T-cell (primary cell): ENCODE measurements around the gene ALOX15. TPM values are rescaled to one million over a fixed set of nuclear protein-coding genes. Genes with fewer than 3 reads are reported as not detected.

Experiments used
- ATAC-seq, 4 experiments: fragments of 200-7000 bp in 3 of 4; fragments of 150-1000 bp in 1 of 4; cut with Tn5 transposase; replicated peaks in 1 of 4; 1 replicate in 3 of 4; 2 replicates in 1 of 4; pipeline ENCODE4 v1.10.0; 2021; ENCODE audit warnings: moderate library complexity in 3 of 4, mild to moderate bottlenecking in 2 of 4, moderate number of reproducible peaks in 1 of 4
- CTCF ChIA-PET, 2 donors: fragments of 300-600 bp; sonication (Branson Sonifier 250); formaldehyde crosslinking; loops; one replicate each; lab custom pipeline; 2022; ENCODE audit warnings: antibody characterized with exemption in 2 of 2; lab: Charles Lee
- POLR2A ChIA-PET, 2 donors: fragments of 300-600 bp; sonication (Branson Sonifier 250); formaldehyde crosslinking; loops; one replicate each; lab custom pipeline; 2022; ENCODE audit warnings: antibody characterized with exemption in 2 of 2; lab: Charles Lee
- DNase-seq, 35 experiments: peaks; one replicate each; pipeline versions ENCODE4 v3.0.0 to v3.0.0-alpha.2; 2013 to 2023
- H3K27ac ChIP-seq: one replicate; pipeline ENCODE4 v1.5.1; 2013; ENCODE audit warnings: low read length
- H3K27me3 ChIP-seq, 2 experiments: replicated peaks in 1 of 2; 1 replicate in 1 of 2; 2 replicates in 1 of 2; pipeline versions ENCODE4 v1.6.1 to v1.7.0; 2013; ENCODE audit warnings: low read length in 1 of 2, mixed read lengths in 1 of 2; ENCODE audit not compliant: control insufficient read depth in 2 of 2, insufficient read depth in 2 of 2; ENCODE audit errors: extremely low read depth in 1 of 2
- H3K36me3 ChIP-seq, 2 donors: 1 replicate in 1 of 2; 2 replicates in 1 of 2; pipeline versions ENCODE4 v1.6.1 to v1.7.0; 2013; ENCODE audit warnings: low read length in 1 of 2; ENCODE audit not compliant: control insufficient read depth in 2 of 2, insufficient read depth in 1 of 2; ENCODE audit errors: extremely low read depth in 1 of 2
- H3K4me1 ChIP-seq, 2 experiments: 1 replicate in 1 of 2; 2 replicates in 1 of 2; pipeline versions ENCODE4 v1.6.1 to v1.7.0; 2013; ENCODE audit warnings: low read length in 2 of 2, mixed read lengths in 1 of 2; ENCODE audit not compliant: insufficient read depth in 2 of 2, control insufficient read depth in 1 of 2; ENCODE audit errors: extremely low read depth in 1 of 2
- H3K4me3 ChIP-seq, 2 donors: 1 replicate in 1 of 2; 2 replicates in 1 of 2; pipeline versions ENCODE4 v1.5.1 to v1.7.0; 2013; ENCODE audit warnings: mild to moderate bottlenecking in 2 of 2, low read length in 1 of 2, moderate library complexity in 1 of 2; ENCODE audit not compliant: control insufficient read depth in 1 of 2; ENCODE audit errors: extremely low read depth in 1 of 2
- H3K9me3 ChIP-seq: 2 replicates; pipeline ENCODE4 v1.7.0; 2013
- H3K27ac Mint-ChIP-seq, 2 donors: one replicate each; pipeline ENCODE4 v1.8.0; 2020 to 2021; ENCODE audit warnings: mild to moderate bottlenecking in 2 of 2, mixed read lengths in 2 of 2
- H3K27me3 Mint-ChIP-seq, 2 donors: one replicate each; pipeline ENCODE4 v1.8.0; 2021 to 2022; ENCODE audit warnings: mixed read lengths in 2 of 2
- H3K36me3 Mint-ChIP-seq: one replicate; pipeline ENCODE4 v1.8.0; 2021; ENCODE audit warnings: mixed read lengths
- H3K4me1 Mint-ChIP-seq, 3 donors: one replicate each; pipeline ENCODE4 v1.8.0; 2020 to 2022; ENCODE audit warnings: mixed read lengths in 3 of 3, mild to moderate bottlenecking in 1 of 3
- H3K4me3 Mint-ChIP-seq, 3 donors: one replicate each; pipeline ENCODE4 v1.8.0; 2020 to 2022; ENCODE audit warnings: mild to moderate bottlenecking in 3 of 3, mixed read lengths in 3 of 3, moderate library complexity in 3 of 3
- H3K9me3 Mint-ChIP-seq, 3 donors: one replicate each; pipeline ENCODE4 v1.8.0; 2020 to 2022; ENCODE audit warnings: mixed read lengths in 3 of 3
- WGBS: methylation state at CpG from one replicate; pipeline ENCODE4 v1.1.5; 2013; ENCODE audit warnings: missing lambda C conversion rate; ENCODE audit not compliant: insufficient coverage; 5-methylcytosine and 5-hydroxymethylcytosine counted together
- total RNA-seq, 35 experiments: library from RNA in 6 of 35; stranded (reverse) in 6 of 35; fragments of 120-200 nt in 1 of 35; gene quantifications; one replicate each; pipeline versions ENCODE4 v1.2.1 to v1.2.4 and lab custom pipeline; 2013 to 2026

ALOX15 gene
- total RNA-seq, 5 donors from 2014 or later (not counting 1 experiment from before 2014, with no cell fraction given) = 0.13 TPM; not detected in 4

DNA sequence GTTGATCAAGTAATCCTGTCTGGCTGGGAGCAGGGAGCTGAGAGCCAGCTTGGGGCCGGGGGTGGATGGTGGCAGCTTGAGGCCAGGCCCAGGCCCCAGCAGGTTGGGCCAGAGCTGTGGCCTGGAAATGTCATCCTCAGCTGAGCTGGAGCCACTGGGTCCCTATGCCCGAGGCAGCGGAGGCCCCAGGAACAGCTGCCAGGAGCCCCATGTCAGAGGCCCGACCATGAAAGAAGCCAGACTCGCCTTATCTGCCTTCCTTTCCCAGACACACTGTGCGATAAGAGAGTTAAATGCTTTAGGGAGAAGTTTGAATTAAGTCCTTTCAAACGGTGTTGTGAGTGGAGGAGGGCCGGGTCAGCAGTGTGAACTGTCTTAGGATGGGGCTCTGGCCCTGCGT, 53.7 kb downstream of the ALOX15 start:
- Histone ChIP-seq H3K4me1 (peaks cover 0 to 5% of the 10 kb centered on the region in 2 experiments), H3K27me3 (peaks cover 3 to 59% of the 10 kb centered on the region in 2 experiments), H3K36me3 (no peaks in the 10 kb centered on the region), H3K4me3 (no peak overlapping the region), H3K9me3 (no peaks in the 10 kb centered on the region), H3K27ac (no peak overlapping the region)
- DNase-seq (no peak), ATAC-seq (no peak)
- Mint-ChIP-seq H3K27ac (no peak overlapping the region), H3K36me3 (no peaks in the 10 kb centered on the region), H3K4me1 (peaks cover 2 to 12% (median 6%) of the 10 kb centered on the region in 3 donors), H3K27me3 (peaks cover 29 to 40% of the 10 kb centered on the region in 2 donors), H3K9me3 (no peaks in the 10 kb centered on the region), H3K4me3 (no peak overlapping the region)
- ChIA-PET CTCF (no interaction called here), POLR2A (no interaction called here)
- WGBS = 71% methylated on average over 3 of the region's 9 CpGs

DNA sequence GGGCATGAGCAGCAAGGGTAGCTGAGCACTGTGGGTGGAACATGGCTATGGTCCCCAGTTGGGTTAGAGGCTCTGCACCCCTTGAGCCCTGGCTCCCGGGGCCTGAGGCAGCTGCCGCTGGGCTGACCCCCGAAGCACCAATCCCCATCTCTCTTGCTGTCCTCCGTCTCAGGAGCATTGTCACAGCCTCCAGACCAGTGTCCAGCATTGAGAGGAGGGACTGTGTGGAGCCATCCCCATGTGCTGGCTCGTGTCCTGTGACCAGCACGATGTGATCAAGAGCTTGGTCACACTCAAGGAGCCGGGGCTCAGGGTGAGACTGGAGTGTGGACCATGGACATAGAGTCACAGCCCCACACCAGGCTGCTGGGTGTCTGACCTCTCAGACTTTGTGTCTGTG, 54.3 kb downstream of the ALOX15 start:
- WGBS = 93% methylated on average over 4 of the region's 7 CpGs
- no peaks in the 10 kb centered on the region for H3K9me3 Mint-ChIP-seq
- no peak overlapping the region for H3K4me3 ChIP-seq
- ChIA-PET CTCF (no interaction called here), POLR2A (no interaction called here)
- H3K27ac Mint-ChIP-seq = no peak overlapping the region
- no peak overlapping the region for H3K4me3 Mint-ChIP-seq
- peaks cover 2 to 12% (median 6%) of the 10 kb centered on the region in 3 donors for H3K4me1 Mint-ChIP-seq
- H3K27me3 Mint-ChIP-seq = peaks cover 29 to 41% of the 10 kb centered on the region in 2 donors
- DNase-seq (no peak), ATAC-seq (no peak)
- peaks cover 7 to 61% of the 10 kb centered on the region in 2 experiments for H3K27me3 ChIP-seq
- no peaks in the 10 kb centered on the region for H3K9me3 ChIP-seq
- peaks cover 0 to 5% of the 10 kb centered on the region in 2 experiments for H3K4me1 ChIP-seq
- no peaks in the 10 kb centered on the region for H3K36me3 ChIP-seq
- H3K27ac ChIP-seq = no peak overlapping the region
- H3K36me3 Mint-ChIP-seq = no peaks in the 10 kb centered on the region

DNA sequence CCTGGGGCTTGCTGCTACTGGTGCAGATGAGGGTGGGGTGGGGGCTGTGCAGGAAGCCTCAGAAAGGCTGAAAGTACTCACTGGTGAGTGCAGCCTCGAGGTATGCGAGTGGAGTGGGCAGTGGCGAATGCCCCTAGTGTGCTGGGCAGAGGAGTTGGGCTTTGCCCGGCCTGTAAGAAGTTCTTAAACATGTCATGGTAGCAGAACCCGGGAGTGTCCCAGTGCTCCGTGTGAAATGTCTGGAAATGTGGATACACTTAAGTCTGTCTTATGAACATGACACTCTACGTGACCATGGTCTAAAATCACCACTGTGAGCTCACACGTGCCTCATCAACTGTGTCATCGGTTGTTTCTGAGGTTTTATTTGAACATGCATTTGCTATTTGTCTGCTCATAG, 55.4 kb downstream of the ALOX15 start:
- CTCF ChIA-PET = interaction anchor here in 1 of 2 donors (0.6 kb wide), 1 partner anchor 210 kb away, joined by 3 read pairs; the partner anchor contains the start of gene PSMB6
- no peak overlapping the region for H3K27ac Mint-ChIP-seq
- no peak for DNase-seq
- peaks cover 0 to 5% of the 10 kb centered on the region in 2 experiments for H3K4me1 ChIP-seq
- H3K36me3 Mint-ChIP-seq = no peaks in the 10 kb centered on the region
- no peaks in the 10 kb centered on the region for H3K9me3 ChIP-seq
- peaks cover 29 to 51% of the 10 kb centered on the region in 2 donors for H3K27me3 Mint-ChIP-seq
- H3K4me3 Mint-ChIP-seq = peak overlapping the region; percentile 28 to 67 (median 32)
- H3K9me3 Mint-ChIP-seq = no peaks in the 10 kb centered on the region
- POLR2A ChIA-PET = interaction anchor here in 1 of 2 donors (0.5 kb wide), 1 partner anchor 922 kb away, joined by 3 read pairs; no protein-coding TSS in a partner anchor
- peaks cover 2 to 12% (median 6%) of the 10 kb centered on the region in 3 donors for H3K4me1 Mint-ChIP-seq
- no peak overlapping the region for H3K27ac ChIP-seq
- WGBS = 86% methylated on average over 8 of the region's 9 CpGs
- H3K4me3 ChIP-seq = no peak overlapping the region
- ATAC-seq = no peak
- H3K36me3 ChIP-seq = no peaks in the 10 kb centered on the region
- H3K27me3 ChIP-seq = peaks cover 7 to 65% of the 10 kb centered on the region in 2 experiments

DNA sequence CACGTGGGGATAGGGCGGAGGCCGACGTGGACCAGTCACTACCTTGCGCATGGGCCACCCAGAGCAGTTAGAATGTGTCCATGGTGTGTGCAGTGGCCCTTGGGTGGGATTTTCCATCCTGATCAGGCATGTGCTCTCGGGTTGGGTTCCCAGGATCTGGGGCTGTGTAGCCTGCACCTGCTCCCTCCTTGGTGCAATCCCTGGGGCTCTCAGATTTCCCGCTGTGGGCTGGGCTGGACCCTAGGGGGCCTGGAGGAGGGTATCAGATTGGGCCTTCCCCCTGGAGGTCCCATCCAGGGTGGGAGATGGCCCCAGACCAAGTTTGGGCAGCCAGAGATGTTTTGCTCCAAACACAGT, 55.9 kb downstream of the ALOX15 start:
- CTCF ChIA-PET = interaction anchor here in 1 of 2 donors (0.6 kb wide), 1 partner anchor 211 kb away, joined by 3 read pairs; the partner anchor contains the start of gene PSMB6
- peaks cover 0 to 5% of the 10 kb centered on the region in 2 experiments for H3K4me1 ChIP-seq
- no peaks in the 10 kb centered on the region for H3K36me3 ChIP-seq
- no peak for ATAC-seq
- Mint-ChIP-seq H3K4me3 (peak overlapping the region in 1 of 3 donors; percentile 67), H3K27ac (no peak overlapping the region), H3K27me3 (peaks cover 29 to 54% of the 10 kb centered on the region in 2 donors), H3K9me3 (no peaks in the 10 kb centered on the region), H3K4me1 (peaks cover 2 to 12% (median 6%) of the 10 kb centered on the region in 3 donors), H3K36me3 (no peaks in the 10 kb centered on the region)
- POLR2A ChIA-PET = interaction anchor here in 1 of 2 donors (0.5 kb wide), 1 partner anchor 923 kb away, joined by 3 read pairs; no protein-coding TSS in a partner anchor
- H3K4me3 ChIP-seq = no peak overlapping the region
- DNase-seq = no peak
- no peak overlapping the region for H3K27ac ChIP-seq
- H3K27me3 ChIP-seq = peaks cover 7 to 62% of the 10 kb centered on the region in 2 experiments
- H3K9me3 ChIP-seq = no peaks in the 10 kb centered on the region
- 95% methylated on average over 7 of the region's 7 CpGs for WGBS

DNA sequence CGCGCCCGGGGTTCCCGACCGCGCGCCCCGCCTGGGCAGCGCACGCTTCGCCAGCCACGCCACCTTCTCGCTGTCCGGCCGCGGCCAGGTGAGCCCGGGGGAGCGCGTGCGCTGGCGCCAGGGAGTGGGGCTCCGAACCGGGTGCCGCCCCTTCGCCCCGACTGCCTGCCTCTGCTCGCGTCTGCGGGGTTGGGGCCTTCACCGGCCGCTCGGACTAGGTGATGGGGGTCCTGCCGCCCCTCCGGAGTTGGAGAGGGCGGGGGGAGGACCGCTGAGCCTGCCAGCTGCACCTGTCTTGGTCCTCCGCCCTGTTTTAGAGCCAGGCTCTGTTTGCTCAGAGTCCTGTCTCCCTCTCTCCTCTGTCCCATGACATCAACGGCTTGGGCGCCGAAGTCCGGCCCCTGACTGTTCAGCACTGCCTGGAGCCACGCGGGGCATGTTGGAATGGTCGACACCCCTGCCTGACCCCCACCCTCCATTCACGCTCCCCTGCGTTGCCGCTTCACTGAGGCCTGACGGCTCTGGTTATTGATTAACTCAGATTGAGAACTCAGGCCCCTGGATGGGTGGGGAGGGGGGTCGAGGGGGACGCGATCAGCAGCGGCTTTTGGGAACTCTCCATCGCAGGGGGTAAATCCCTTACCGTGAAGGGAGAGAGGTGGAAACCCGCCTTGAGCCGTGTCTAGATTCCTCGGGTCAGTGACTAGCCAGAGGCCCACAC, 56.4 kb downstream of the ALOX15 start:
- no peak overlapping the region for H3K4me3 ChIP-seq
- ChIA-PET CTCF (no interaction called here), POLR2A (no interaction called here)
- no peaks in the 10 kb centered on the region for H3K36me3 ChIP-seq
- DNase-seq (no peak), ATAC-seq (no peak)
- no peaks in the 10 kb centered on the region for H3K9me3 Mint-ChIP-seq
- peaks cover 0 to 5% of the 10 kb centered on the region in 2 experiments for H3K4me1 ChIP-seq
- no peaks in the 10 kb centered on the region for H3K36me3 Mint-ChIP-seq
- peaks cover 25 to 51% of the 10 kb centered on the region in 2 donors for H3K27me3 Mint-ChIP-seq
- no peaks in the 10 kb centered on the region for H3K9me3 ChIP-seq
- H3K27ac ChIP-seq = no peak overlapping the region
- H3K27ac Mint-ChIP-seq = no peak overlapping the region
- peak overlapping the region; percentile 3 to 67 (median 49) for H3K4me3 Mint-ChIP-seq
- peaks cover 2 to 12% (median 6%) of the 10 kb centered on the region in 3 donors for H3K4me1 Mint-ChIP-seq
- H3K27me3 ChIP-seq = peaks cover 7 to 62% of the 10 kb centered on the region in 2 experiments
- WGBS = 23% methylated on average over 49 of the region's 57 CpGs

DNA sequence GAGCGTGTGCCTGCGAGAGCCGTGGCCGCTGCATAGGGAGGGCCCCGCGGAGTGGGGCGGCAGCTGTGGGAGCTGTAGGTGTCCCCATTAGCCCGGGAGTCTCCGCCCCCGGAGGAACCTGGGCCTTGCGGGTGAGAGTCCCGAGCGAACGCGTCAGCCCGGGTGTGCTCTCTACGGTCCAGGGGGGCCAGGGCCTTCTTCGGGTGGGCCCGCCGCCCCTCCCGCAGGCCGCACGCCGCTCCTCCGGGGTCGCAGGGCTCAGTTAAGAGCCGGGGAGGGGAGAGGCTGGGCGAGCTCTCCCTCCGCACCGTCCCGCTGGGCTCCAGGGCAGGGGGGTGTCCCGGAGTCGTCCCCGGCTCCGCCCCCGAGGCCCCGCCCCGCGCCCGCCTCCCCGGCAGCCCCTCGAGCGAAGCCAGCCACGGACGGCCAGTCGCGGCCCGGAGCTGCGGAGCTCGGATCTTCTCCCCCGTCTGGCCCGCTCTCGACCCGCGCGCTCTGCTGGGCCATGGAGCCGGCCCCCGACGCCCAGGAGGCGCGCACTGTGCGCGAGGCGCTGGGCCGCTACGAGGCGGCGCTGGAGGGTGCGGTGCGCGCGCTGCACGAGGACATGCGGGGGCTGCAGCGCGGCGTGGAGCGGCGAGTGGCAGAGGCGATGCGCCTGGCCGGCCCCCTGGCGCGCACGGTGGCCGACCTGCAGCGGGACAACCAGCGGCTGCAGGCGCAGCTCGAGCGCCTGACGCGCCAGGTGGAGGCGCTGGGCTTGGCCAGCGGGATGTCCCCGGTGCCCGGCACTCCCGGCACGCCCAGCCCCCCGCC, 57.2 kb downstream of the ALOX15 start, which contains the start of gene SMTNL2:
Gene SMTNL2 (plus strand): TSS at position 429 of the 816 bp plus-strand sequence. CDS start 77 bp downstream, at position 506.
- no peaks in the 10 kb centered on the region for H3K36me3 ChIP-seq
- H3K27me3 ChIP-seq = peaks cover 7 to 60% of the 10 kb centered on the region in 2 experiments
- H3K9me3 Mint-ChIP-seq = no peaks in the 10 kb centered on the region
- peak within 1 kb of the TSS; percentile 63 to 76 (median 67) for H3K4me3 Mint-ChIP-seq
- H3K27ac Mint-ChIP-seq = no peak within 1 kb of the TSS
- CTCF ChIA-PET = no interaction called here
- POLR2A ChIA-PET = no interaction called here
- peak; percentile 41 to 71 (median 52) for ATAC-seq
- H3K4me1 Mint-ChIP-seq = peaks cover 2 to 12% (median 6%) of the 10 kb centered on the region in 3 donors
- peaks cover 0 to 5% of the 10 kb centered on the region in 2 experiments for H3K4me1 ChIP-seq
- no peaks in the 10 kb centered on the region for H3K36me3 Mint-ChIP-seq
- DNase-seq = peak in 6 of 35 experiments; percentile 6 to 24 (median 14)
- H3K4me3 ChIP-seq = peak within 1 kb of the TSS; percentile 31 to 58
- 2% methylated on average over 99 of the region's 100 CpGs for WGBS
- H3K27ac ChIP-seq = no peak within 1 kb of the TSS
- peaks cover 25 to 51% of the 10 kb centered on the region in 2 donors for H3K27me3 Mint-ChIP-seq
- H3K9me3 ChIP-seq = no peaks in the 10 kb centered on the region
